Mammary epithelial cell (primary cell): ENCODE measurements around the gene CNTN5.

ENCODE experiments used
- CTCF ChIP-seq, 2 donors: IDR thresholded peaks in 1 of 2; conservative IDR thresholded peaks in 1 of 2; 2 replicates each; pipeline ENCODE4 v1.5.1; 2011 to 2012; ENCODE audit warnings: inconsistent platforms in 2 of 2, low read length in 2 of 2, mild to moderate bottlenecking in 2 of 2, control low read depth in 1 of 2, low read depth in 1 of 2; ENCODE audit not compliant: insufficient read depth in 1 of 2; ENCODE audit errors: extremely low read depth in 1 of 2
- EZH2 ChIP-seq: IDR thresholded peaks from 2 replicates; pipeline ENCODE4 v1.6.1; 2012; ENCODE audit warnings: low read length, inconsistent platforms, borderline replicate concordance

GRCh38 chr11:99818991-99819390 lies 798.2 kb downstream of the CNTN5 start:
- TF ChIP-seq EZH2, result no peak
- no peak for TF ChIP-seq CTCF (conservative IDR thresholded peaks at IDR 0.05 in 1 of 2, IDR thresholded peaks at IDR 0.05 in 1 of 2; ENCODE audit: extremely low read depth in 1 of 2, insufficient read depth in 1 of 2, low read depth in 1 of 2, low read length in 2 of 2)
